HepG2 (cell line): ENCODE results near the gene ZNF227. TPM values are rescaled to one million over a fixed set of nuclear protein-coding genes. Genes with fewer than 3 reads are reported as not detected.

Experiments used
- ATAC-seq: fragments of 200-7000 bp; cut with Tn5 transposase; 3 replicates; pipeline ENCODE4 v1.9.1; 2020; ENCODE audit warnings: mild to moderate bottlenecking, moderate library complexity
- BruUV-seq: library from RNA; stranded (reverse); fragments of 400-500 nt; replicated peaks from 2 replicates; lab custom pipeline; 2021; lab: Mats Ljungman, UMichigan
- CTCF ChIA-PET: fragments of 300-600 bp; formaldehyde crosslinking; extraction: SDS; loops from one replicate; lab custom pipeline; 2021; ENCODE audit warnings: low total read pairs, inconsistent platforms, low intra/inter-chr PET ratio; lab: Yijun Ruan, JAX
- POLR2A ChIA-PET: fragments of 350-600 bp; sonication (Branson Sonifier 250); formaldehyde crosslinking; loops from one replicate; lab custom pipeline; 2020; ENCODE audit warnings: antibody characterized with exemption, inconsistent platforms; lab: Yijun Ruan, JAX
- DNase-seq: peaks from one replicate; pipeline ENCODE4 v3.0.0-alpha.2; 2015; ENCODE audit warnings: low spot score
- FAIRE-seq: peaks from 3 replicates; lab custom pipeline; 2011; peaks lifted over from hg19 to GRCh38; lab: Jason Lieb, UNC
- H2AFZ ChIP-seq: one replicate; pipeline ENCODE4 v1.6.1; 2011; ENCODE audit warnings: low read length, inconsistent platforms
- H3K27ac ChIP-seq: fragments of 300-600 bp; 3 replicates; pipeline ENCODE4 v1.8.0; 2011; ENCODE audit warnings: mixed run types, mild to moderate bottlenecking, mixed read lengths, low read length, inconsistent platforms; ENCODE audit not compliant: insufficient read depth; ENCODE audit errors: extremely low read length
- H3K27me3 ChIP-seq, 2 experiments: fragments of 200-600 bp in 1 of 2; 2 replicates in 1 of 2; 3 replicates in 1 of 2; pipeline versions ENCODE4 v1.6.0 to v1.8.0; 2011; ENCODE audit warnings: low read length in 2 of 2, mild to moderate bottlenecking in 2 of 2, moderate library complexity in 2 of 2, inconsistent platforms in 1 of 2; ENCODE audit not compliant: insufficient read depth in 2 of 2, control insufficient read depth in 1 of 2
- H3K36me3 ChIP-seq, 2 experiments: fragments of 200-600 bp in 1 of 2; replicated peaks in 1 of 2; 2 replicates in 1 of 2; 3 replicates in 1 of 2; pipeline versions ENCODE4 v1.5.1 to v1.8.0; 2011; ENCODE audit warnings: low read length in 2 of 2, inconsistent platforms in 1 of 2; ENCODE audit not compliant: insufficient read depth in 2 of 2, control insufficient read depth in 1 of 2
- H3K4me1 ChIP-seq: 2 replicates; pipeline ENCODE4 v1.5.1; 2012; ENCODE audit warnings: low read length, inconsistent platforms; ENCODE audit not compliant: insufficient read depth
- H3K4me2 ChIP-seq: 2 replicates; pipeline ENCODE4 v1.6.0; 2011; ENCODE audit warnings: low read depth, low read length, inconsistent platforms
- H3K4me3 ChIP-seq, 3 experiments: fragments of 200-600 bp in 1 of 3; sonication (generic), shearing (Covaris generic) in 1 of 3; replicated peaks in 1 of 3; 2 replicates each; pipeline ENCODE4 v1.5.1; 2011 to 2016; ENCODE audit warnings: low read length in 3 of 3, inconsistent platforms in 2 of 3, low read depth in 2 of 3, mild to moderate bottlenecking in 2 of 3, control low read depth in 1 of 3, mixed read lengths in 1 of 3; ENCODE audit not compliant: insufficient read depth in 1 of 3
- H3K79me2 ChIP-seq: one replicate; pipeline ENCODE4 v1.6.1; 2011; ENCODE audit warnings: low read length, inconsistent platforms; ENCODE audit not compliant: insufficient read depth
- H3K9ac ChIP-seq: 2 replicates; pipeline ENCODE4 v1.6.0; 2011; ENCODE audit warnings: mild to moderate bottlenecking, low read depth, low read length, inconsistent platforms; ENCODE audit not compliant: insufficient read depth
- H3K9me3 ChIP-seq: 2 replicates; pipeline ENCODE4 v1.5.1; 2012; ENCODE audit warnings: mild to moderate bottlenecking, low read length
- H4K20me1 ChIP-seq: 2 replicates; pipeline ENCODE4 v1.6.0; 2011; ENCODE audit warnings: inconsistent platforms, mild to moderate bottlenecking, low read length, moderate library complexity; ENCODE audit not compliant: insufficient read depth
- AKNA ChIP-seq: sonication (generic); formaldehyde crosslinking; IDR thresholded peaks from 2 replicates; pipeline ENCODE4 v1.4.0; 2020; ENCODE audit warnings: missing genetic modification reagents, borderline replicate concordance
- GLMP ChIP-seq: sonication (generic); formaldehyde crosslinking; IDR thresholded peaks from 2 replicates; pipeline ENCODE4 v1.9.0; 2021; ENCODE audit warnings: missing genetic modification reagents, mild to moderate bottlenecking, borderline replicate concordance
- KDM5A ChIP-seq: fragments of 200-600 bp; sonication (generic); IDR thresholded peaks from 2 replicates; pipeline ENCODE4 v1.7.0; 2018; ENCODE audit warnings: antibody characterized with exemption, mild to moderate bottlenecking, low read length, borderline replicate concordance
- MXD3 ChIP-seq: IDR thresholded peaks from 2 replicates; pipeline ENCODE4 v1.6.1; 2016; ENCODE audit warnings: mild to moderate bottlenecking, missing biosample characterization, missing genetic modification reagents
- NR2C2 ChIP-seq: sonication (generic); formaldehyde crosslinking; IDR thresholded peaks from 2 replicates; pipeline ENCODE4 v1.4.0; 2020; ENCODE audit warnings: missing genetic modification reagents, mild to moderate bottlenecking, moderate library complexity, borderline replicate concordance
- NR2F6 ChIP-seq, 2 experiments: IDR thresholded peaks; 2 replicates each; pipeline ENCODE4 v1.6.1; 2016; ENCODE audit warnings: antibody characterized with exemption in 1 of 2, mild to moderate bottlenecking in 1 of 2
- REL ChIP-seq: sonication (generic); formaldehyde crosslinking; conservative IDR thresholded peaks from 2 replicates; pipeline ENCODE4 v1.8.0; 2022; ENCODE audit warnings: mild to moderate bottlenecking, missing genetic modification reagents, moderate library complexity
- SIX4 ChIP-seq: sonication (generic); formaldehyde crosslinking; IDR thresholded peaks from 2 replicates; pipeline ENCODE4 v1.4.0; 2020; ENCODE audit warnings: missing genetic modification reagents
- SMAD3 ChIP-seq: sonication (generic); formaldehyde crosslinking; IDR thresholded peaks from 2 replicates; pipeline ENCODE4 v1.4.0; 2020; ENCODE audit warnings: missing genetic modification reagents
- TRIM22 ChIP-seq: fragments of 450-650 bp; IDR thresholded peaks from 2 replicates; pipeline ENCODE4 v1.6.1; 2017
- ZBTB34 ChIP-seq: sonication (generic); formaldehyde crosslinking; IDR thresholded peaks from 2 replicates; pipeline ENCODE4 v1.8.0; 2022; ENCODE audit warnings: mild to moderate bottlenecking, missing genetic modification reagents
- ZNF350 ChIP-seq: sonication (generic); formaldehyde crosslinking; IDR thresholded peaks from 2 replicates; pipeline ENCODE4 v1.4.0; 2020; ENCODE audit warnings: mild to moderate bottlenecking, low read depth, missing genetic modification reagents, borderline replicate concordance
- ZNF552 ChIP-seq: sonication (generic); formaldehyde crosslinking; IDR thresholded peaks from 2 replicates; pipeline ENCODE4 v1.9.0; 2022; ENCODE audit warnings: missing genetic modification reagents, mild to moderate bottlenecking, borderline replicate concordance
- ZNF709 ChIP-seq: sonication (generic); formaldehyde crosslinking; IDR thresholded peaks from 2 replicates; pipeline ENCODE4 v1.5.0; 2020; ENCODE audit warnings: mild to moderate bottlenecking, missing genetic modification reagents
- ZNF768 ChIP-seq: sonication (generic); formaldehyde crosslinking; IDR thresholded peaks from 2 replicates; pipeline ENCODE4 v1.4.0; 2020; ENCODE audit warnings: missing genetic modification reagents
- in situ Hi-C: cut with HindIII; loops from 2 replicates; pipeline ENCODE4 v1.10.0; 2017; ENCODE audit warnings: low pct_unique_long_range_greater_than_20kb; ENCODE audit not compliant: extremely low pct_ligation_motif_present
- intact Hi-C: fragments of 100-400 bp; cut with micrococcal nuclease; formaldehyde crosslinking; loops from one replicate; pipeline ENCODE4 v1.10.0; 2022; ENCODE audit not compliant: unreplicated experiment
- polyA plus RNA-seq, 8 experiments: library from polyadenylated mRNA; depleted of rRNA in 3 of 8; stranded (reverse) in 7 of 8; unstranded in 1 of 8; fragments of >200 nt; fragmentation: Illumina TruSeq in 4 of 8; extraction: Trizol in 4 of 8; gene quantifications; 2 replicates each; pipeline versions ENCODE4 v1.2.1 to v1.2.3, GENCODE V29; 2011 to 2016; ENCODE audit warnings: low read depth in 4 of 8, missing spikeins in 1 of 8, mixed read lengths in 1 of 8; ENCODE audit not compliant: insufficient read depth in 1 of 8
- total RNA-seq, 5 experiments: library from RNA; depleted of rRNA; stranded (reverse); fragments of >200 nt; fragmentation: Illumina TruSeq; extraction: Trizol; gene quantifications; 2 replicates each; pipeline ENCODE4 v1.2.3, GENCODE V29; 2016; ENCODE audit warnings: low read depth in 1 of 5

The ZNF227 gene
- total and polyA plus RNA-seq, 2 of the 13 experiments (the other 11 are each of a cell fraction or from before 2014, with no cell fraction given), result 3.1 to 16.8 TPM

GRCh38 chr19:44196772-44197171 lies 15.6 kb upstream of the ZNF227 start:
- no peak for ATAC-seq
- Histone ChIP-seq H3K27ac (no peak overlapping the region), H3K27me3 (no peaks in the 10 kb centered on the region), H3K4me3 (no peak overlapping the region), H4K20me1 (no peaks in the 10 kb centered on the region), H2AFZ (no peak overlapping the region), H3K36me3 (no peaks in the 10 kb centered on the region), H3K79me2 (no peaks in the 10 kb centered on the region), H3K9me3 (peaks cover 9% of the 10 kb centered on the region; the same call in 1 of the 2 replicates), H3K4me2 (no peak overlapping the region), H3K9ac (no peak overlapping the region), H3K4me1 (no peaks in the 10 kb centered on the region)
- intact Hi-C loops, result no loop called here
- no peak for DNase-seq
- no peak for FAIRE-seq
- CTCF ChIA-PET, result no interaction called here
- POLR2A ChIA-PET, result no interaction called here
- BruUV-seq, result no TSS peak
- in situ Hi-C loops, result no loop called here
- no peak for TF ChIP-seq REL
- no peak for TF ChIP-seq SIX4
- no peak for TF ChIP-seq ZNF350 (CRISPR knock-in tag)
- no peak for TF ChIP-seq SMAD3 (CRISPR knock-in tag)
- TF ChIP-seq GLMP (CRISPR knock-in tag), result no peak
- TF ChIP-seq MXD3, result no peak
- no peak for TF ChIP-seq ZNF768 (CRISPR knock-in tag)
- no peak for TF ChIP-seq ZNF552 (CRISPR knock-in tag)
- TF ChIP-seq ZBTB34 (CRISPR knock-in tag), result no peak
- TF ChIP-seq TRIM22, result no peak
- no peak for TF ChIP-seq NR2F6 (IDR thresholded peaks at IDR 0.05)
- TF ChIP-seq NR2F6 (CRISPR knock-in tag; IDR thresholded peaks at IDR 0.05), result no peak
- TF ChIP-seq ZNF709, result no peak
- no peak for TF ChIP-seq NR2C2
- no peak for TF ChIP-seq KDM5A
- no peak for TF ChIP-seq AKNA (CRISPR knock-in tag)
